GM23338 (cell line): ENCODE data around the gene ANTXR1. TPM values are rescaled to one million over a fixed set of nuclear protein-coding genes. Genes with fewer than 3 reads are reported as not detected.

Experiments used
- ATAC-seq: fragments of 200-7000 bp; cut with Tn5 transposase; 3 replicates; pipeline ENCODE4 v1.9.1; 2020
- DNase-seq: peaks from one replicate; pipeline ENCODE4 v3.0.0-alpha.2; 2015; ENCODE audit warnings: low spot score
- H2AFZ ChIP-seq: fragments of 200-600 bp; sonication (generic); 2 replicates; pipeline ENCODE4 v1.8.0; 2016; ENCODE audit warnings: antibody characterized with exemption, mild to moderate bottlenecking, moderate library complexity
- H3F3A ChIP-seq: fragments of 200-600 bp; sonication (generic); replicated peaks from 2 replicates; pipeline ENCODE4 v1.8.0; 2017; ENCODE audit warnings: antibody characterized with exemption, mixed run types, low read depth
- H3K27ac ChIP-seq: fragments of 200-600 bp; sonication (generic); 2 replicates; pipeline ENCODE4 v1.6.1; 2016; ENCODE audit warnings: low read depth
- H3K27me3 ChIP-seq: fragments of 200-600 bp; sonication (generic); 2 replicates; pipeline ENCODE4 v1.8.0; 2016; ENCODE audit warnings: mild to moderate bottlenecking, mixed run types, moderate library complexity; ENCODE audit not compliant: insufficient read depth
- H3K36me3 ChIP-seq: fragments of 200-600 bp; sonication (generic); 2 replicates; pipeline ENCODE4 v1.8.0; 2016; ENCODE audit warnings: mild to moderate bottlenecking; ENCODE audit not compliant: insufficient read depth
- H3K4me1 ChIP-seq: fragments of 200-600 bp; sonication (generic); 2 replicates; pipeline ENCODE4 v1.8.0; 2016; ENCODE audit warnings: mild to moderate bottlenecking, moderate library complexity; ENCODE audit not compliant: insufficient read depth
- H3K4me2 ChIP-seq: fragments of 200-600 bp; sonication (generic); 2 replicates; pipeline ENCODE4 v1.7.1; 2017; ENCODE audit warnings: mixed run types
- H3K4me3 ChIP-seq: fragments of 200-600 bp; sonication (generic); 2 replicates; pipeline ENCODE4 v1.6.1; 2016; ENCODE audit warnings: mixed run types
- H3K79me2 ChIP-seq: fragments of 200-600 bp; sonication (generic); replicated peaks from 2 replicates; pipeline ENCODE4 v1.8.0; 2017; ENCODE audit warnings: mild to moderate bottlenecking; ENCODE audit not compliant: insufficient read depth
- H3K9me2 ChIP-seq: fragments of 200-600 bp; sonication (generic); 2 replicates; pipeline ENCODE4 v1.8.0; 2017; ENCODE audit not compliant: insufficient read depth
- H4K20me1 ChIP-seq: fragments of 200-600 bp; sonication (generic); replicated peaks from 2 replicates; pipeline ENCODE4 v1.8.0; 2017; ENCODE audit warnings: mild to moderate bottlenecking; ENCODE audit not compliant: insufficient read depth
- H3K27ac Mint-ChIP-seq: 2 replicates; pipeline ENCODE4 v1.8.0; 2020; ENCODE audit warnings: inconsistent platforms, mild to moderate bottlenecking, moderate library complexity, mixed read lengths
- H3K27me3 Mint-ChIP-seq: 3 replicates; pipeline ENCODE4 v1.8.0; 2022; ENCODE audit warnings: low read depth, mild to moderate bottlenecking, moderate library complexity, mixed read lengths, inconsistent platforms; ENCODE audit not compliant: insufficient read depth, poor library complexity
- H3K36me3 Mint-ChIP-seq: 3 replicates; pipeline ENCODE4 v1.8.0; 2021; ENCODE audit warnings: low read depth, mild to moderate bottlenecking, inconsistent platforms, moderate library complexity, mixed read lengths
- H3K4me1 Mint-ChIP-seq: 3 replicates; pipeline ENCODE4 v1.8.0; 2020; ENCODE audit warnings: mild to moderate bottlenecking, inconsistent platforms, mixed read lengths
- H3K4me3 Mint-ChIP-seq: 3 replicates; pipeline ENCODE4 v1.8.0; 2021; ENCODE audit warnings: moderate library complexity, mild to moderate bottlenecking, inconsistent platforms, mixed read lengths
- H3K9me3 Mint-ChIP-seq: 3 replicates; pipeline ENCODE4 v1.8.0; 2020; ENCODE audit warnings: moderate library complexity, mild to moderate bottlenecking, inconsistent platforms, mixed read lengths
- CREB1 ChIP-seq: fragments of 250-450 bp; sonication (Bioruptor Pico); IDR thresholded peaks from 2 replicates; pipeline ENCODE4 v1.5.0; 2020; ENCODE audit warnings: low read depth, mild to moderate bottlenecking, moderate library complexity
- ETS1 ChIP-seq: IDR thresholded peaks from 2 replicates; pipeline ENCODE4 v1.6.1; 2016; ENCODE audit warnings: antibody characterized with exemption
- EZH2phosphoT487 ChIP-seq: fragments of 200-600 bp; sonication (generic); IDR thresholded peaks from one replicate; pipeline ENCODE4 v1.8.1; 2018; ENCODE audit warnings: antibody characterized with exemption; ENCODE audit not compliant: unreplicated experiment
- JUNB ChIP-seq: IDR thresholded peaks from one replicate; pipeline ENCODE4 v1.6.1; 2016; ENCODE audit warnings: antibody characterized with exemption; ENCODE audit not compliant: unreplicated experiment
- NANOG ChIP-seq: IDR thresholded peaks from 2 replicates; pipeline ENCODE4 v1.6.1; 2016; ENCODE audit warnings: antibody characterized with exemption, borderline replicate concordance
- POLR2AphosphoS5 ChIP-seq: IDR thresholded peaks from 2 replicates; pipeline ENCODE4 v1.6.1; 2016; ENCODE audit warnings: antibody characterized with exemption, low read depth
- STAT1 ChIP-seq: IDR thresholded peaks from one replicate; pipeline ENCODE4 v1.6.1; 2016; ENCODE audit warnings: antibody characterized with exemption; ENCODE audit not compliant: unreplicated experiment
- ZNF331 ChIP-seq: fragments of 250-450 bp; sonication (Bioruptor Pico); IDR thresholded peaks from 2 replicates; pipeline ENCODE4 v1.5.0; 2020; ENCODE audit warnings: low read depth, mild to moderate bottlenecking, moderate library complexity
- ZNF462 ChIP-seq: fragments of 250-450 bp; sonication (Bioruptor Pico); IDR thresholded peaks from 2 replicates; pipeline ENCODE4 v1.5.0; 2020; ENCODE audit warnings: mild to moderate bottlenecking, moderate library complexity
- polyA plus RNA-seq: library from polyadenylated mRNA; unstranded; fragments of >200 nt; fragmentation: Nextera tagmentation; extraction: Ambion mirVana; gene quantifications from 2 replicates; pipeline ENCODE4 v1.2.1, GENCODE V29; 2016
- total RNA-seq: library from RNA; depleted of rRNA; stranded (reverse); fragments of >200 nt; shearing (Covaris generic); gene quantifications from 2 replicates; pipeline ENCODE4 v1.2.3, GENCODE V29; 2014
- TF ChIP-seq, protein P1 (sequence below): IDR thresholded peaks from one replicate; pipeline ENCODE4 v1.6.1; 2018; ENCODE audit warnings: antibody characterized with exemption; ENCODE audit not compliant: unreplicated experiment
- TF ChIP-seq, protein P2 (sequence below), 2 experiments: fragments of 200-600 bp in 1 of 2; sonication (generic) in 1 of 2; conservative IDR thresholded peaks; 2 replicates each; pipeline versions ENCODE4 v1.5.1 to v1.6.1; 2016 to 2017; ENCODE audit warnings: antibody characterized with exemption in 2 of 2, low read depth in 2 of 2, mild to moderate bottlenecking in 2 of 2, moderate library complexity in 1 of 2

ANTXR1 gene
- total and polyA plus RNA-seq, 2 experiments from 2014 or later: 16.1 to 23.1 TPM

- ATAC-seq (no peak), DNase-seq (no peak)
- H3K27ac Mint-ChIP-seq: no peak overlapping the region
- no peaks in the 10 kb centered on the region for H3K27me3 Mint-ChIP-seq
- H4K20me1 ChIP-seq: no peaks in the 10 kb centered on the region
- no peaks in the 10 kb centered on the region for H3K79me2 ChIP-seq
- no peaks in the 10 kb centered on the region for H3K36me3 Mint-ChIP-seq
- no peaks in the 10 kb centered on the region for H3K4me1 ChIP-seq
- H3K4me3 Mint-ChIP-seq: no peak overlapping the region
- H2AFZ ChIP-seq: no peak overlapping the region
- TF ChIP-seq NANOG (no peak), POLR2AphosphoS5 (no peak), STAT1 (no peak), ZNF462 (no peak), ZNF331 (CRISPR knock-in tag) (no peak), ETS1 (no peak), EZH2phosphoT487 (no peak), JUNB (no peak), CREB1 (CRISPR knock-in tag) (no peak)
- TF ChIP-seq, protein P1, sequence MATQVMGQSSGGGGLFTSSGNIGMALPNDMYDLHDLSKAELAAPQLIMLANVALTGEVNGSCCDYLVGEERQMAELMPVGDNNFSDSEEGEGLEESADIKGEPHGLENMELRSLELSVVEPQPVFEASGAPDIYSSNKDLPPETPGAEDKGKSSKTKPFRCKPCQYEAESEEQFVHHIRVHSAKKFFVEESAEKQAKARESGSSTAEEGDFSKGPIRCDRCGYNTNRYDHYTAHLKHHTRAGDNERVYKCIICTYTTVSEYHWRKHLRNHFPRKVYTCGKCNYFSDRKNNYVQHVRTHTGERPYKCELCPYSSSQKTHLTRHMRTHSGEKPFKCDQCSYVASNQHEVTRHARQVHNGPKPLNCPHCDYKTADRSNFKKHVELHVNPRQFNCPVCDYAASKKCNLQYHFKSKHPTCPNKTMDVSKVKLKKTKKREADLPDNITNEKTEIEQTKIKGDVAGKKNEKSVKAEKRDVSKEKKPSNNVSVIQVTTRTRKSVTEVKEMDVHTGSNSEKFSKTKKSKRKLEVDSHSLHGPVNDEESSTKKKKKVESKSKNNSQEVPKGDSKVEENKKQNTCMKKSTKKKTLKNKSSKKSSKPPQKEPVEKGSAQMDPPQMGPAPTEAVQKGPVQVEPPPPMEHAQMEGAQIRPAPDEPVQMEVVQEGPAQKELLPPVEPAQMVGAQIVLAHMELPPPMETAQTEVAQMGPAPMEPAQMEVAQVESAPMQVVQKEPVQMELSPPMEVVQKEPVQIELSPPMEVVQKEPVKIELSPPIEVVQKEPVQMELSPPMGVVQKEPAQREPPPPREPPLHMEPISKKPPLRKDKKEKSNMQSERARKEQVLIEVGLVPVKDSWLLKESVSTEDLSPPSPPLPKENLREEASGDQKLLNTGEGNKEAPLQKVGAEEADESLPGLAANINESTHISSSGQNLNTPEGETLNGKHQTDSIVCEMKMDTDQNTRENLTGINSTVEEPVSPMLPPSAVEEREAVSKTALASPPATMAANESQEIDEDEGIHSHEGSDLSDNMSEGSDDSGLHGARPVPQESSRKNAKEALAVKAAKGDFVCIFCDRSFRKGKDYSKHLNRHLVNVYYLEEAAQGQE: no peak
- TF ChIP-seq, protein P2, sequence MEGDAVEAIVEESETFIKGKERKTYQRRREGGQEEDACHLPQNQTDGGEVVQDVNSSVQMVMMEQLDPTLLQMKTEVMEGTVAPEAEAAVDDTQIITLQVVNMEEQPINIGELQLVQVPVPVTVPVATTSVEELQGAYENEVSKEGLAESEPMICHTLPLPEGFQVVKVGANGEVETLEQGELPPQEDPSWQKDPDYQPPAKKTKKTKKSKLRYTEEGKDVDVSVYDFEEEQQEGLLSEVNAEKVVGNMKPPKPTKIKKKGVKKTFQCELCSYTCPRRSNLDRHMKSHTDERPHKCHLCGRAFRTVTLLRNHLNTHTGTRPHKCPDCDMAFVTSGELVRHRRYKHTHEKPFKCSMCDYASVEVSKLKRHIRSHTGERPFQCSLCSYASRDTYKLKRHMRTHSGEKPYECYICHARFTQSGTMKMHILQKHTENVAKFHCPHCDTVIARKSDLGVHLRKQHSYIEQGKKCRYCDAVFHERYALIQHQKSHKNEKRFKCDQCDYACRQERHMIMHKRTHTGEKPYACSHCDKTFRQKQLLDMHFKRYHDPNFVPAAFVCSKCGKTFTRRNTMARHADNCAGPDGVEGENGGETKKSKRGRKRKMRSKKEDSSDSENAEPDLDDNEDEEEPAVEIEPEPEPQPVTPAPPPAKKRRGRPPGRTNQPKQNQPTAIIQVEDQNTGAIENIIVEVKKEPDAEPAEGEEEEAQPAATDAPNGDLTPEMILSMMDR (conservative IDR thresholded peaks at IDR 0.05; ENCODE audit: low read depth in 2 of 2): no peak
- no peaks in the 10 kb centered on the region for H3F3A ChIP-seq
- H3K4me2 ChIP-seq: no peak overlapping the region
- no peak overlapping the region for H3K27ac ChIP-seq
- no peaks in the 10 kb centered on the region for H3K27me3 ChIP-seq
- H3K4me3 ChIP-seq: no peak overlapping the region
- H3K4me1 Mint-ChIP-seq: no peaks in the 10 kb centered on the region
- no peaks in the 10 kb centered on the region for H3K9me3 Mint-ChIP-seq
- no peaks in the 10 kb centered on the region for H3K9me2 ChIP-seq
- H3K36me3 ChIP-seq: no peaks in the 10 kb centered on the region
These were observed 278.7 kb downstream of the ANTXR1 start for GRCh38 chr2:69291721-69292120.
